ENCODE data around the gene SCRN1. TPM values are rescaled to one million over a fixed set of nuclear protein-coding genes. Genes with fewer than 3 reads are reported as not detected.

Gene SCRN1
- polyA plus RNA-seq, 1 donor from 2014 or later = 130 TPM

GRCh38 chr7:29974286-29974685, 15.3 kb downstream of the SCRN1 start:
- Histone ChIP-seq H3K9me2 (ENCODE audit: insufficient read depth, low read length) (no peaks in the 10 kb centered on the region), H3K79me2 (replicated peaks; ENCODE audit: insufficient read depth, low read length) (peaks cover 46% of the 10 kb centered on the region), H3K4me3 (ENCODE audit: low read length) (no peak overlapping the region), H3K36me3 (ENCODE audit: insufficient read depth, low read length) (no peaks in the 10 kb centered on the region), H4K20me1 (ENCODE audit: insufficient read depth) (no peaks in the 10 kb centered on the region), H3K4me2 (ENCODE audit: low read length) (no peak overlapping the region), H3K27ac (ENCODE audit: low read length) (no peak overlapping the region), H2AFZ (ENCODE audit: low read depth, low read length) (no peak overlapping the region), H3K9ac (ENCODE audit: low read length) (no peak overlapping the region), H3F3A (ENCODE audit: insufficient read depth, low read length, poor library complexity, severe bottlenecking) (peaks cover 3% of the 10 kb centered on the region), H3K9me3 (ENCODE audit: low read length) (no peaks in the 10 kb centered on the region), H3K27me3 (ENCODE audit: insufficient read depth, low read depth, low read length) (no peaks in the 10 kb centered on the region)
- TF ChIP-seq TAF1 (IDR thresholded peaks at IDR 0.05; ENCODE audit: low read depth) (no peak), EZH2 (IDR thresholded peaks at IDR 0.05; ENCODE audit: borderline replicate concordance, insufficient read depth, low read length, poor library complexity, severe bottlenecking) (no peak), RAD21 (conservative IDR thresholded peaks at IDR 0.05) (no peak), SMC3 (conservative IDR thresholded peaks at IDR 0.05; ENCODE audit: poor library complexity) (no peak), REST (IDR thresholded peaks at IDR 0.05; ENCODE audit: borderline replicate concordance) (no peak), EP300 (conservative IDR thresholded peaks at IDR 0.05; ENCODE audit: poor library complexity, severe bottlenecking) (no peak), POLR2AphosphoS5 (IDR thresholded peaks at IDR 0.05) (no peak), MXI1 (conservative IDR thresholded peaks at IDR 0.05; ENCODE audit: poor library complexity, severe bottlenecking) (no peak)
- TF ChIP-seq, protein P1, sequence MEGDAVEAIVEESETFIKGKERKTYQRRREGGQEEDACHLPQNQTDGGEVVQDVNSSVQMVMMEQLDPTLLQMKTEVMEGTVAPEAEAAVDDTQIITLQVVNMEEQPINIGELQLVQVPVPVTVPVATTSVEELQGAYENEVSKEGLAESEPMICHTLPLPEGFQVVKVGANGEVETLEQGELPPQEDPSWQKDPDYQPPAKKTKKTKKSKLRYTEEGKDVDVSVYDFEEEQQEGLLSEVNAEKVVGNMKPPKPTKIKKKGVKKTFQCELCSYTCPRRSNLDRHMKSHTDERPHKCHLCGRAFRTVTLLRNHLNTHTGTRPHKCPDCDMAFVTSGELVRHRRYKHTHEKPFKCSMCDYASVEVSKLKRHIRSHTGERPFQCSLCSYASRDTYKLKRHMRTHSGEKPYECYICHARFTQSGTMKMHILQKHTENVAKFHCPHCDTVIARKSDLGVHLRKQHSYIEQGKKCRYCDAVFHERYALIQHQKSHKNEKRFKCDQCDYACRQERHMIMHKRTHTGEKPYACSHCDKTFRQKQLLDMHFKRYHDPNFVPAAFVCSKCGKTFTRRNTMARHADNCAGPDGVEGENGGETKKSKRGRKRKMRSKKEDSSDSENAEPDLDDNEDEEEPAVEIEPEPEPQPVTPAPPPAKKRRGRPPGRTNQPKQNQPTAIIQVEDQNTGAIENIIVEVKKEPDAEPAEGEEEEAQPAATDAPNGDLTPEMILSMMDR (IDR thresholded peaks at IDR 0.05; ENCODE audit: poor library complexity, severe bottlenecking) = no peak

DNA sequence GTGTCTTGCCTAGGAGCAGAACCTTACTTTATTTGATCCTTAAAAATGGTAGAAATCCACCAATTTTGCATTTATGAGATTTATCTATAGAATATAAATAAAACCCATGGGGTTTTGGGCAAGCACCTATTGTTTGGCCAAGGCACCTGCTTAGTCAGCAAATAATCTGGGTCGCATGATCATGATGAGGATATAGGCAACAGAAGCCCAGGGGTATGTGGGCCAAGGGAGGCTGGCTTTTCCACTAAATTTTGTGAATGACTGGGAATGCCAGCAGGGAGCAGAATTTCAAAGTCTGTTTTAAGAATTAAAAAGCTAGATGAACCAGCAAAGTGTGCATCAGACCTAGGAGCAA, 17.3 kb downstream of the SCRN1 start:
- no peak overlapping the region for H3K27ac ChIP-seq (ENCODE audit: low read length)
- no peak overlapping the region for H2AFZ ChIP-seq (ENCODE audit: low read depth, low read length)
- H3K9ac ChIP-seq (ENCODE audit: low read length) = no peak overlapping the region
- no peaks in the 10 kb centered on the region for H3K9me2 ChIP-seq (ENCODE audit: insufficient read depth, low read length)
- no peak overlapping the region for H3K4me3 ChIP-seq (ENCODE audit: low read length)
- peaks cover 43% of the 10 kb centered on the region for H3K79me2 ChIP-seq (replicated peaks; ENCODE audit: insufficient read depth, low read length)
- peaks cover 6% of the 10 kb centered on the region for H3F3A ChIP-seq (ENCODE audit: insufficient read depth, low read length, poor library complexity, severe bottlenecking)
- TF ChIP-seq, protein P1 (IDR thresholded peaks at IDR 0.05; ENCODE audit: poor library complexity, severe bottlenecking) = no peak
- TF ChIP-seq REST (IDR thresholded peaks at IDR 0.05; ENCODE audit: borderline replicate concordance) = no peak
- TF ChIP-seq MXI1 (conservative IDR thresholded peaks at IDR 0.05; ENCODE audit: poor library complexity, severe bottlenecking) = no peak
- TF ChIP-seq POLR2AphosphoS5 (IDR thresholded peaks at IDR 0.05) = no peak
- TF ChIP-seq EZH2 (IDR thresholded peaks at IDR 0.05; ENCODE audit: borderline replicate concordance, insufficient read depth, low read length, poor library complexity, severe bottlenecking) = no peak
- no peak for TF ChIP-seq SMC3 (conservative IDR thresholded peaks at IDR 0.05; ENCODE audit: poor library complexity)
- TF ChIP-seq TAF1 (IDR thresholded peaks at IDR 0.05; ENCODE audit: low read depth) = no peak
- TF ChIP-seq RAD21 (conservative IDR thresholded peaks at IDR 0.05) = no peak
- no peak for TF ChIP-seq EP300 (conservative IDR thresholded peaks at IDR 0.05; ENCODE audit: poor library complexity, severe bottlenecking)
- H3K27me3 ChIP-seq (ENCODE audit: insufficient read depth, low read depth, low read length) = no peaks in the 10 kb centered on the region
- no peaks in the 10 kb centered on the region for H3K9me3 ChIP-seq (ENCODE audit: low read length)
- H3K36me3 ChIP-seq (ENCODE audit: insufficient read depth, low read length) = no peaks in the 10 kb centered on the region
- H3K4me2 ChIP-seq (ENCODE audit: low read length) = no peak overlapping the region
- no peaks in the 10 kb centered on the region for H4K20me1 ChIP-seq (ENCODE audit: insufficient read depth)

Data from neural cell (in vitro differentiated cells).